ENCODE results near the gene MMEL1.
"Not testable (repeated sequence)": the region's sequence is repeated elsewhere in the genome, so short reads cannot be mapped to it uniquely, and the experiment has no call there.

The MMEL1 gene

DNA sequence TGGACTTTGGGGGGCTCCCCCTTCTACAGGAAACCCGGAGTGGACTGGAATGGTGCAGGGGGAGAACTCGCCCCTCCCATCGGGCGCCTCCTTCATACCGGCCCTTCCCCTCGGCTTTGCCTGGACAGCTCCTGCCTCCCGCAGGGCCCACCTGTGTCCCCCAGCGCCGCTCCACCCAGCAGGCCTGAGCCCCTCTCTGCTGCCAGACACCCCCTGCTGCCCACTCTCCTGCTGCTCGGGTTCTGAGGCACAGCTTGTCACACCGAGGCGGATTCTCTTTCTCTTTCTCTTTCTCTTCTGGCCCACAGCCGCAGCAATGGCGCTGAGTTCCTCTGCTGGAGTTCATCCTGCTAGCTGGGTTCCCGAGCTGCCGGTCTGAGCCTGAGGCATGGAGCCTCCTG lies 76.5 kb downstream of the MMEL1 start, which contains the start of gene TNFRSF14:
TNFRSF14 (plus strand) TSS at position 95 of the 401 bp plus-strand sequence; CDS start at position 389, 294 bp downstream.
- peak; percentile 70 for DNase-seq (ENCODE audit: low read depth)

DNA sequence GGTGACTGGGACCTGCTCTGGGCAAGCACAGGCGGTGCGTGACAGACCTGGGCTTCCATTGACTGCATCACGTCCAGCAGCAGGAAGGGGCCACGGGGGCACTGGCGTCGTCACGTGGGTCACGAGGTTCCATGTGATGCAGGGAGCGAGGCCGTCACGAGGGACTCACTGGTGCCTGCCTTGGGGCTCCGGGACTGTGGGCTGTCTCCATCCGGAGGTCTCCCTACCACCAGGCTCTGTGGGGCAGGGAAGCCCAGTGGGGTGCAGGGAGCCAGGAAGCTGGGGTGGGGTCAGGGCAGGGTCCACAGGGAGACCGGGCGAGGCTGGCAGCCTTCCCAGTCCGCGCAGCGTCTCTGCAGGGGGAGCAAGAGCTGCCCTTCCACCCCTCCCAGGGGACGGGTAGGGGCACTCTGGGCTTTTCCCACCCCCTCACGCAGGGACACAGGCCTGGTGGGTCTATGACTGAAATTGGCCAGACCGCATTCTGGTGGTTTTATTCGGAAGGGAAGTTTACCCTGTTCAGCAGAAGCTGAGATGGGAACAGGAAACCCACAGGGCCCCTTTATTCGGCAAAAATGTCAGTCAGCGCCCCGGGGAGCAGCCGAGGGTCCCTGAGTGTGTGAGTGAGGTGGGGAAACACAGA lies 77.1 kb downstream of the MMEL1 start:
- peak; percentile 26 for DNase-seq (ENCODE audit: low read depth)

DNA sequence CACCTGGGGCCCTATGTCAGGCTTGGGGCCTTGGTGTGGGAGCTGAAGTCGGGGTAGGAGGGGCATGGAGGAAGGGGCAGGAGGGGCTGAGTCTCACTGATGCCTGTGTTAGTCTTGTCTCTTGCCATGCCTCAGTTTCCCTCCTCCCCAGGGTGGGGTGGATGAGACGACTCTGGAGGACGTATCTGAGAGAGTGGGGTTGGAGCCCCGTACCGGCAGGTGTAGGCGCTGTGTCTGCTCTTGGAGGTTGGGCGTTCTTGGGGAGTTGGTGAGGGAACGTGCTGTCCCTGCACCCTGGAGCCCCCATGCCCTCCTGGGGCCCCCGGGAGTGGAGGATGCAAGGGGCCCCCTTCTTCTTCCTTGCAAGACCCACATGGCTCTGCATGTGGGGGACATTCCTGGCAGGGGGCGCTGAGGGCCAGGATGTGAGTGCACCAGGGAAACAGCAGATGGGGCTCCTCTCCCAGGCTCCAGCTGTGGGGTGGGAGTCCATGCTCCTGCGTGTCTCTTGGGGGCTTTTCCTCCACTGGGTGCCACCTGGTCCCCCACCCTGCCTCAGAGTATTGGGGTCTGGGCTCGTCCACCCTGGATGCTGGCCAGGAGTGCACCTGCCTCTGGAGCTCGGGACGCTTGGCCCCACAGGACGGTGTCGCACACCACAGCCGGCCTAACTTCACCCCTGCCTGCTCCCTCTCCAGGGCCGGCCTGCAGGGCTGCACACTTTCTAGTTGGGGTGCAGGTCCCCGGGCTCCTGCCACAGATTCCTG lies 78.0 kb downstream of the MMEL1 start:
- DNase-seq (ENCODE audit: low read depth): peak; percentile 14

DNA sequence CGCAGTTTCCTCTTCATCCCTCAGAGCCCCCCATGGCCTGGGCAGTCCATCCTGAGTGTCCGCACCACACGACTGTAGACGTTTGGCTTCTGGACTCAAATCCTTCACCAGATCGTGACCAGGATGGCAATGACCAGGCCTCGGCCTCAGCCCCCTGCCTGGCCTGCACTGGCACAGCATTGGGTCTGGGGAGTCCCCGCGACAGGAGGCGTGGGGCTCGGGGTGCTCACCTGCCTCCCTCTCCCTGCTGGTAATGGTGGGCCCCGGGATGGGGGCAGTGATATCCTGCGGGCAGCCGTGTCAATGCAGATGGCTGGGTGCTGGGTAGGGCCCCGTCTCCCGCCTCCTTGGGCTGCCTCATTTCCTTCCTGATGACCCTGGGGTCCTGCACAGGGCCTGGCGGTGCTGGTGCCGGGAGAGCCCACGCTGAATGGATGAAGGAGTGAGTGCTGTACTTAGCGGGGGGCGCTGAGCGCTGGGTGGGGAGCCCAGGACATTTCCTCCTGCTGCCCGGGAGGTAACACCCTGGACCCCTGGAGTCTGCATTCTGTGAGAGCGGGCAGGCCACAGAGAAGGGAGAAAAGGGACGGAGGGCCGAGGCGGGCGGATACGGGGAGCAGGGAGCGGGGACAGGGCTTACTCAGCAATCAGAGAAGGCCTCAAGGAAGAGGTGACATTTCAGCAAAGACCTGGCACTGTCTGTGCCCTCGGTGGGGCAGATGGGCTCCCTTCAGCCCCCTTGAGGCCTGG lies 78.8 kb downstream of the MMEL1 start:
- no peak for DNase-seq (ENCODE audit: low read depth)

DNA sequence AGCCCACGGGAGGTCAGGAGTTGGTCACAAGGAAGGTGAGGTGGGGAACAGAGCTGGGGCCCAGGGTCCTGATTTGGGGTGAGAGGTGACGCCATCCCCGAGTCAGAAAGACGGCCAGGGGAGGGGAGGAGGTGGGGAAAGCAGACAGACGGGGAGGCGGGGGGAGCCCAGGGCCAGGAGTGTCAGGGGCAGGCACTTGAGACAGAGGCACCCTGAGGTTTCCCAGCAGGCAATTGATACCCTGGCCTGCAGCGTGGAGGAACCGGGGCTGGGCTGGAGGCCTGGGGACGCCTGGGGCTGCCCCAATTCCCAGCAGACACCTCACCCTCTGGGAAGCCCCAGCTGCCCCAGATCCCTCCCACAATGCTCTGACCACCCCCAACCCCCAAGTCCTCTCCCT lies 79.7 kb downstream of the MMEL1 start:
- not testable (repeated sequence) for DNase-seq (ENCODE audit: low read depth)

DNA sequence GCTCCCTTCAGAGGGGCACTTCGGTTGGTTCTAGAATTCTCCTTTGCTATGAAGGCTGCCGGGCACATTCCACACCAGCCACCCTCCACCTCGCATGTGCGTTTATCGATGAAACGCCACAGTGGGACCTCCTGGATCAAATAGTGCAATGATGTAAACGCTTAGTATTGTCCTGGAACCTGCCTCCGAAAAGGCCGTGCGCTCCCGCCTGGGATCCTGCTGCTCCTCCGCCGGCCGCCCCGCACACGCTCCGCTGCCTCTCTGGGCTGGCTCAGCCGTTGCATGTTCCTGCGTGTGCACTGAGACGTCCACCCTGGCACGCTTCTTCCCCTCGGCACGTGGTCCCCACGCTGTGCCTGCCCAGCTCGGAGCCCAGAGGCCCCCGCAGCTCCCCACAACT lies 80.6 kb downstream of the MMEL1 start:
- no peak for DNase-seq (ENCODE audit: low read depth)

DNA sequence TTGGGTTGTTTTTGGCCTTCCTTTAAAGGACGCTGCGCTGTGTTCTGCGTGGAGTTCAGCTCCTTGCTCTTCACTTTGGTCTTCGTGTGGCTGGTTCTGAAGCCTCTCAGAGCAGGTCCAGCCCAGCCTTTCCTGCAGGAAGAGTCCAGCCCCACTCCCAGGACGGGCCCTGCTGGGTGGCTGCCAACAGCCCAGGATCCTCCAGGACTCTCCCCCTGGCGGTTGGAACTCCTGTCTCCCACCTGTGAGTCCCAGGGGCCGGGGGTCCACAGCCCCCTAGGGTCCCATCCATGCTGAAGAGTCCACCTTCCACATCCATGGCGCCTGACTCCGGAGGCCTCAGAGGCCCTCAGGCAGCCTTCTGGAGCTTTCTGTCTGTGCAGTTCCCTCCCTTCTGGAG lies 81.3 kb downstream of the MMEL1 start:
- not testable (repeated sequence) for DNase-seq (ENCODE audit: low read depth)

DNA sequence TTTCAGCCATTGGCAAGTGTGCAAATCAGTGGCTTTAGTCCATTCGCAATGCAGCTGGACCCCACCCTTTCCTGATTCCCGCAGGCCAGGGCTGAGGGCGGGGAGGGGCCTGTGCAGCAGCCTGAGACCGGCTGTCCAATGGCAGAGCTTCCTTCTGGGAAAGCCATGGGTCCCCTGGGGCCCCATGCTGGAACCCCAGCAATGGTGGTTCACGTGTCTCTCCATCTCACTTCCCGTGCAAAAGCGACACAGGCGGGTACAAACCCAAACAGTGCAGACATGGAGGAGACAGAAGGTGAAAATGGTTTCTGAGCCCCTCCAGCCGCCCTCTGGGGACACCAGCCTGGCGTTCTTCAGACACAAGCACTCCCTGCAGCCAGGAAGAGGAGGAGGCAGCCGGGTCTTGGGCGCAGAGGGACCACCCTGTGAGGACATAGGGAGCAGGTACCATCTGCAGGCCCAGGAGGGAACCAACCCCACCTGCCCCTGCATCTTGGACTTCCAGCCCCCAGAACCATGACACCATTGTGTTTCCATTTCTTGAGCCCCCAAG lies 82.4 kb downstream of the MMEL1 start:
- not testable (repeated sequence) for DNase-seq (ENCODE audit: low read depth)

DNA sequence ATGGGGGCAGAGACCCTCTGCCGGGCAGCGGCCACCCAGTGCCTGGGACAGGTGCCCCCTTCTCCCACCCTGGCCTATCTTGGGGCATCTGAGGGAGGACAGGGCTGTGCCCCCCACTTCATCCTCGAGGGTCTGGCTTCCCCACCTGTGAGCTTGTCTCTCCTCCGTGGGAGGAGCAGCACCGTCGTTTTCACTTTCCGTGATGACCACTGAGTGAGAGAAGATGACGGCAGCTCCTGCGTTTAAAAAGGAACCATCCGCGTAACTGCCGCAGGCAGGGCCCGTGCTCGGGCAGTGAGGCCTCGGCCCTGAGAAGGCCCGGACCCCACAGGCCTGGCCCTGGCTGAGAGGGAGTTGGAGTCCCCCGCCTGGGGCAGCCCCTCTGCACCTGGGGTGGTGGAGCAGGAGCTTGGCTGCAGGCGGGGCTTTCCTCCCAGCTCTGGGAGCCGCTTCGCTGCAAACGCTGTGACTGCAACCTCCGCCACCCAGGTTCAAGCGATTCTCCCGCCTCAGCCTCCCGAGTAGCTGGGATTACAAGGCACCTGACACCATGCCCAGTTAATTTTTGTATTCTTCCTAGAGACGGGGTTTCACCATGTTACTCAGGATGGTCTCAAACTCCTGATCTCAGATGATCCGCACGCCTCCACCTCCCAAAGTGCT lies 83.3 kb downstream of the MMEL1 start:
- DNase-seq (ENCODE audit: low read depth): not testable (repeated sequence)

DNA sequence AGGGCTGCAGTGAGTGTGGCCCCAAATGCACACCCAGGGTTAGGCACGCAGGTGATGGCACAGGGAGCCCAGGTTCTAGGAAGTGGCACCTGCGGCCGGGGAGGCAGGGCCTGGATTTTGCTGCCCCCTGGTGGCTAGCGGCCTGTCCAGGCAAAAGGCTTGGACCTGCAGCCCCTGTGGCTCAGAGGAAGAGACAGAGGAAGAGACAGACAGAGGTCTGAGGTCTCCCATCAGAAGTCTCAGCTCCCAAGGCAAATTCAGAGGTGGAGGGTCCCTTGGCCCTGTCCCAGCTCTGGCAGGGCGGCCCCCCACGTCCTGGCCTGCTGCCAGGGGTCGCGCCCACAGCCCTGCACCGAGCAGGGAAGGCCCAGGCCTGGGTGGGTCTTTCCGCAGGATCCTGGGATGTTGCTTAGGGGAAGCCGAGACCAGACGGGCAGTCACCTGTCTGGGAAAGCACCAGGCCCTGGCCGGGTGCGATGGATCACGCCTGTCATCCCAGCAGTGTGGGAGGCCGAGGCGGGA lies 84.7 kb downstream of the MMEL1 start:
- DNase-seq (ENCODE audit: low read depth): peak; percentile 71

DNA sequence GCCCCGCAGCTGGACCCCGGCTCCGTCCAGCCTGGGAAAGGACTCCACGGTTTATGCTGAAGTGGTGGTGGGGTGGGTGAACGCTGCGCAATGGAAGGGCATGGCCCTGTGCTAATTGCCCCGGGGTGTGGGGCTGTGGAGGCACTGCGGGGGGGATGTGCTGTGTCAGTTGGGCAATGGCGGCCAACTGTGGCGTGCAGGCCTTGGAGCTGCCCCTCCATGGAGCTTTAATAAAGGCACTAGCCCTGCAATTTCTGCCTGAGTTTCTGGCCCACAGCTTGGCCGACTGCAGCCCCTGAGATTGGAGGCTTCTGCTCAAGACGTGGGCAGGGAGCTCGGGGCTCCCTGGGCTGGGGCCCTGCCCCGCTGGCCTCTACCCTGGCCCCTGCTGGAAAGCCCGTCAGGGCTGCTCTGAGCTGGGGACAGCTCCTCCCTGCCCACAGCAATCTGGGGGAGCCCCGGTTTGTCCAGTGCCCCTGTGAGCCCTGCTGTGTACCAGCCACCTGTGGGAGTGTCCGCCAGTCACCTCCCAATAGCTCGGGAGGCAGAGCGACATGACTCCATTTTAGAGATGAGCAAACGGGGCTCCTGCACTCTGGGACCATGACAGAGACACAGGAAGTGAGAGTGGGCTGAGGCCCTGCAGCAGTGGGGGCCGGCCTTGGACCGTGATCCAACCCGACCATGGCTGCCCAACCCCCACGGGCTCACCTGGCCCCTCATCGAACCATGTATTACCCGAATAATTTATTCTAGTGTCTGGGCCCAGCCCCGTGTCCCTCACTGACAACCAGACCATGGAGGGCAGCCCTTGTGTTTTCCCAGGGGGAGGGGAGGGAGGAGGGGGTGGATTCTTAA lies 85.4 kb downstream of the MMEL1 start:
- peak; percentile 17 for DNase-seq (ENCODE audit: low read depth)

DNA sequence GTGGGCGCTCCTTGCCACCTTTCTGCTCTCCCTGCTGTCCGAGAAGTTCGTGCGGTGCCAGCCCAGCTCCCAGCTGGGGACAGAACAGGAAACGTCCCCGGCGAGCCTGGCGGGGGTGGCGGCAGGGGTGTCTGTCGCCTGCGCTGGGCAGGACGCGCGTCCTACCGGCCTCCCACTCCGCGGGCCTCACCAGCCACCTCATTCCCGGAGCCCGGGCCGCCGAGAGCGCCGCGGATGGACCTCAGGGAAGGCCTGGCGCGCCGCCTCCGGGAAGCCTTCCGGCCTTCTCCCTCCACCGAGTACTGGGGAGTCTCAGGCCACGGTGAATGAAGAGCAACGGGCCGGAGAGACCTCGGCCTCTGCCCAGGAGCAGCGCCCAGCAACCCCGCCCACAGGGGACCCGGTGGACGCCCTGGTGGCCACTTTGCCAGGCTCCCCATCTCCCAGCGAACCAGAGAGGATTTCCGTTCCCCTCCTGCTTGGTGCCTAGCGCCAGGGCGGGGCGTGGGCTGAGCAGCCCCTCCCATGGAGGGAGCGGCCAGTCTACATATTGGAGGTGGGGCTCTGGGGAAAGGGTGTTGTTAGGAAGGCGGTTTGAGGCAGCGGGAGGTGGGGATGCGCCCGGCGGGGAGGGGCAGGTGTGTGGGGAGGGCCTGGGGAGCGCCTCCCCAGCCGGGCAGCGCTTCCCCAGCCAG lies 86.2 kb downstream of the MMEL1 start:
- DNase-seq (ENCODE audit: low read depth): peak; percentile 89

DNA sequence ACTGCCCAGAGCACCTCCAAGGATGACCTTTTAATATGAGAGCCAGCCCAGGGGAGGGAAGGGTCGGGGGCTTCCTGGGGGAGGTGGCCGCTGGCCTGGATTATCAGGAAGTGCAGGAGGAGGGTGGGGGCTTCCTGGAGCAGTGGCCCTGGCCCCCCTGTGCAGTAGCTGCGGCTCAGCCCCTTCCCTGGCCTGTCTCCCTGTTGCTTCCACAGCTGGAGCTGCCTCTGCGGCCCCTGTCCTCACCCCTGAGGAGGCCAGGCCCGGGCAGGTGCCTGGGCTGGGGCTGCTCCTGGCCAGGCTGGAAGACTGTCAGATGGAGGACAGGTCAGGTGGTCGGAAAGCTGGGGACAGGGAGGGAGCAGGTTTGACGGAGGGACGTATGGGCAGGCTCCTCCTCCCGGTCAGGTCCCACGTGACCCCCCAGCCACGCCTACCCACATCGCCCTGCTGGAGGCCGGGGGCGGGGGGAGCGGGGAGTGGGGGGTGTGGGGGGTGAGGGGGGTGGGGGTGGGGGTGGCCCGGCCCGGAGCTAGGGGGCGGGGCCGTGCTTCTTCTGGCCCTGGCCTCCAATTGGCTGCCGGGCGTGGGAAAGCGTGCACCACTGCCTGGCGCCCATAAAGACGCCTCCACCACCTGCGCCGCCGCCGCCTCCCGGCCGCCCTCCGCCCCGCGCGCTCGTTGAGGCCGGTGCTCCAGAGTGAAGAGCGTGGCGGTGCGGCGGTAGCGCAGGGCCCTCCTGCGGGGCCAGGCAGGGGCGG lies 86.9 kb downstream of the MMEL1 start:
- peak; percentile 88 for DNase-seq (ENCODE audit: low read depth)

DNA sequence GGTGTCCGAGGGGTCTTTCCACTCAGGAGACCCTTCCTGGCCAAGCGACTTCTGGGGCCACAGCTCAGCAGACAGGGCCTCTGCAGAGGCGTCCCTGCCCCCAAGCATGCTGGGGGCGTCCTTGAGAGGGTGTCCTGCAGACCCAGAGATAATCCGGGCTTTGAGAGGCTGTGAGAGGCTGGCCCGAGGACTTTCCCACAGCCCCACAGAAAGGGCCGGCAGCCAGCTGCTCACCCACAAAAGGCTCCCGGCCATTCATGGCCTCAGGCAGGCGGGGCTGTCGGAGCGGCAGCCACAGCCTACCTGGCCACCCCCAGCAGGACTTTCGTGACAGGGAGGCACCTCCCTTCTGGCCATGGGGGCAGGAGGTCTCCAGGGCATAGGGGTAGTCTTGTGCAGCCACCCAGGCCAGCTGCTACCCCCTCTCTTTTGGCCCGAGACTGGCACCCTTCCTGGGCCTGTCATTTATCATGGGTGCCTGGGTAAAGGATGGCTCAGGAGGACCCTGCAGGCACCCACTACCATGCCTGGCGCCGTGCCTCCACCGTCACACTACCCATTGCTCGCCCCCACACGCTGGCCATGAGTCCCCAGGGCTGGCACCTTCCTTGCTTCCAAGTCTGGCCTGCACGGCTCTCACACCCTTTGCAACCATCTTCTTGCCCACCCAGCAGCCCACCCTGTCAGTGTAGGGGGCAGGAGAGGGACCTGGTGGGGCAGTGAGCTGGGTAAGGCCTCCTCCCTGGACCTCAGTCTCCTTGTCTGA lies 87.8 kb downstream of the MMEL1 start:
- DNase-seq (ENCODE audit: low read depth): no peak

DNA sequence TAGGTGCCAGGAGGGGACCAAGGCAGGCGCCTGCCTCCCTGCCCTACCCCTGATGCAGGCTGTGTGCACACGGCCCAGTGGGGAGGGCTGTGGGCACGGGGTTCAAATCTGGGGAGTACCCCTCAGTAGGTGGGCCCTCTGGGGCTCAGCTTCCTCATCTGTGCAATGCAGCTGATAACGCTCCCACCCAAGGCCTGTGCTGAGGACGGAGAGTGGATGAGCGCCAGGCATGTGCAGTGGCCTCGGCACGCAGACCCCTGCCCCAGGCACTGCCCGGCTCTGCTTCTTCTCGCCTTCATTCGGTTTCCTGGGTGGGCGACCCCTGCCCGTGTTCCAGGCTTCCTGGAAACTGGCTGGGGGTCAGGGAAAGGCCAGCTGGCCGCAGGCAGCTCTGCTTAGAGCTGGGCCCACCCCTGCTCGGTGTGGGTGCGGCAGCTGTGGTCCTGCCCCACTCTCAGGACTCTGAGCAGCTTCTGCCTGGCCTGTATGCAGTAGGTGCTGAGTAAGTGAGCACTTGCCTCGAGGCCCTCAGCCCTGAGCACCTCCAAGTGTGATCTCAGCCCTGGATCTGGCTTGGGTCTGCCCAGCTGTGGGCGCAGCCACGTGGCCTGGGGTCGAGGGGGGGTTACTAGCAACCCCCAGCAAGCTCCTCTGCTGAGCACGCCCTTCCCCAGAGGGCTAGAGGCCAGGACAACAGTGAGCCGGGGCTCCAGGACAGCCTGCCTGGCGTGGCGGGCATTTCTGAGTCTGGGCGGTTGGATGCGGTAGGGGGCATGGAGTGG lies 88.5 kb downstream of the MMEL1 start:
- peak; percentile 19 for DNase-seq (ENCODE audit: low read depth)

DNA sequence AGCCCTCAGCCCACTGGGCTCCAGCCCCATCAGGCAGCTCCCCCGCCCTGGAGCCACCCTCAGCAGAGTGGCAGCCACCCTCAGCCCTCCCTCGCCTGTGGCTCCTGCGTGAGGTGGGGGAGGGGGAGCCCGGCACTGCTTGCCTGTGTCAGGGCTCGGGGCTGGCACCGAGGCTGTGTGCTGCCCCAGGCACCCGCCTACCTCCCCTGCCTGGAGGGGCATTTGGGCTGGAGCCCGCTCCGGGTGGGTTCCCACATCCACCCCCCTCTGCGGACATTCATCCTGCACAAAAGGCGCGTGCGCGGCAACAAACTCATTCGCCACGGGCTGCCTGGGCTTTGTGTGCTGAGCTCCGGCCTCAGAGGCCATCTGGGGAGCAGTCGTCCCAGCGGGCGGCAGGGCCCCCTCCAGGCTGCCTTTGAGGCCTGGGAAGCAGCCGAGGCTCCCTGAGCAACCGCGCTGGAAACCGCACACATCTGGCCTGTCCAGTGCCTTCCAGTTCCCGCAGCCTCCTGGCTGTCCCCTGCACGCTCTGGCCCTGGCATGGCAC lies 89.2 kb downstream of the MMEL1 start:
- DNase-seq (ENCODE audit: low read depth): peak; percentile 41

DNA sequence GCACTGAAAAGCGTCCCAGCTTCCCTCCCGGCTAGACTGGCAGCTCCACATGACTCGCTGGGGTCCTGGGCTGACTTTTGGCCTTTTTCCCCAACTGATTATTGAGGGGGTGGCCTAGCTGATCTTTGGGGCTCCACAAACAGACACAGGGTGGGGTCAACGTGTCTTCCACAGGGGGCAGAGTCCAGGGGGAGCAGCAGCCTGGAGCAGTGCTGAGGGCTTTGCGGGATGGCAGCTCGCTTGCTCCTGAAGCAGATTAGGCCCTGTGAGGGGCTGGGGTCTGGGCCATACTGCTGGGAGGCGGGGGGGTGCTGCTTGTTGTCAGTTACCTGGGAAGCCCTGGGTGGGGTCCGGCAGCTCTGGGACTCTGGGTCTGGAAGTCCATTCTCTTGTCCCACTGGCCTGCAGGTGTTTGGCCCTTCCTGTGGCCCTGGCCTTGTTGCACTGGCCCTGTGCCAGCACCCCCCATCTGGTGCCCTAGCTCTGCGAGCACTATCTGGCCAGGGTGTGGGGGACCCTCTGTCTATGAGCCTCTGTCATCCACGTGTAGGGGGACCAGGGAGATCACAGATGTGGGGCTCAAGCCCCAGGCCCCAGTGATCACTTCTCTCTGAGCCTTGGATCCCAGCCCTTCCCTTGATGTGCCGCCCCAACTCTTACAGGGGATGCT lies 90.4 kb downstream of the MMEL1 start:
- DNase-seq (ENCODE audit: low read depth): no peak
